ENCODE results near the gene TBX5.

The TBX5 gene

GRCh38 chr12:114439817-114440216, 33.9 kb upstream of the TBX5 start:
- Histone ChIP-seq H3K27ac (no peak overlapping the region), H3K9me3 (ENCODE audit: low read depth, low read length) (no peaks in the 10 kb centered on the region), H3K4me3 (no peak overlapping the region), H3K36me3 (ENCODE audit: insufficient read depth, low read length) (no peaks in the 10 kb centered on the region), H3K9ac (ENCODE audit: insufficient read length) (no peak overlapping the region)
- DNase-seq (ENCODE audit: low read depth, low spot score), result no peak
- TF ChIP-seq FOXP2 (optimal IDR thresholded peaks at IDR 0.05; ENCODE audit: control extremely low read depth, extremely low read length, insufficient read depth), result no peak
- TF ChIP-seq POLR2AphosphoS5 (IDR thresholded peaks at IDR 0.05; ENCODE audit: borderline replicate concordance, low read depth, low read length), result no peak
- no peak for TF ChIP-seq EZH2 (IDR thresholded peaks at IDR 0.05)

DNA sequence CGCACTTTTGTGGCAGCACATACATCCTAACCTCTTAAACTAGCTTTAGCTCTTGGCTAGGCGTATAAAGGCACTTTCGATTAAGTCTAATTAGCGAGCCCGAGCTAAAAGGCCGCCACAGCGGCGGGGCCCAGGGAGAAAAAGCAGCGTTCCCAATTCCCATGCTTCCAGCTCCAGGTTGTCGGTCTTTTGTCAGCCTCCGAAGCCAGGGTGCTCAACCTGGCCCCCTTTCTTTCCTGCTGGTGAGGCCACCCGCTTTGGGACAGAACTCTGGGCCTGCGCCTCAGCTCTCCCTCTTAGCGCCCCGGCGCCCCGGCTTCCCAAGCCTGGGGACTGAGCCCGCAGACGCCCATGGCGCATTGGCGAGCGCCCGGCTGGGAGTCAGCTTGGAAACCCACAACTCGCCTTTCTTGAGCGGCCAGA, 33.3 kb upstream of the TBX5 start:
- Histone ChIP-seq H3K36me3 (ENCODE audit: insufficient read depth, low read length) (no peaks in the 10 kb centered on the region), H3K27ac (no peak overlapping the region), H3K9ac (ENCODE audit: insufficient read length) (no peak overlapping the region), H3K4me3 (no peak overlapping the region), H3K9me3 (ENCODE audit: low read depth, low read length) (no peaks in the 10 kb centered on the region)
- DNase-seq (ENCODE audit: low read depth, low spot score), result no peak
- TF ChIP-seq FOXP2 (optimal IDR thresholded peaks at IDR 0.05; ENCODE audit: control extremely low read depth, extremely low read length, insufficient read depth), result no peak
- TF ChIP-seq EZH2 (IDR thresholded peaks at IDR 0.05), result no peak
- TF ChIP-seq POLR2AphosphoS5 (IDR thresholded peaks at IDR 0.05; ENCODE audit: borderline replicate concordance, low read depth, low read length), result no peak

- DNase-seq (ENCODE audit: low read depth, low spot score), result no peak
- H3K9me3 ChIP-seq (ENCODE audit: low read depth, low read length), result no peaks in the 10 kb centered on the region
- H3K9ac ChIP-seq (ENCODE audit: insufficient read length), result no peak overlapping the region
- TF ChIP-seq FOXP2 (optimal IDR thresholded peaks at IDR 0.05; ENCODE audit: control extremely low read depth, extremely low read length, insufficient read depth) (no peak), POLR2AphosphoS5 (IDR thresholded peaks at IDR 0.05; ENCODE audit: borderline replicate concordance, low read depth, low read length) (no peak), EZH2 (IDR thresholded peaks at IDR 0.05) (no peak)
- no peaks in the 10 kb centered on the region for H3K36me3 ChIP-seq (ENCODE audit: insufficient read depth, low read length)
- H3K27ac ChIP-seq, result no peak overlapping the region
- H3K4me3 ChIP-seq, result no peak overlapping the region
Measured at GRCh38 chr12:114438635-114439256, 32.8 kb upstream of the TBX5 start.

DNA sequence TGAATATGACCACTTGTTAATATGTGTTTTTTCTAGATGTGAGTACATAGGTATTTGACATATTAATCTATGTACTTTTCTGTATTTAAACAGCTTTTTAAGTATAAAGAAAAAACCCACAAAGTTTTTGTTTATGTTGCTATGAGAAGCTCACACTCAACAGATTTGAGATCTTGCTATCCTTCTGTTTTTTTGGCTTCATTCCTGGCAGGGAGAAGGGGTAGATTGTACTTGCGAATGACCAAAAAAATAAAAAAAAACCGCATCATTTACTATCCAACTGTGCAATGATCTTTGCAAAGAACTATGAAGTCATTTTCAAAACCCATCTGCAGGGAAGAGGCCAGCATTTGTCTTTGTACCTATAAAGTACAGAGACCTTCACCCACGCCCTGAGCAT, 28.4 kb upstream of the TBX5 start:
- H3K9me3 ChIP-seq (ENCODE audit: low read depth, low read length), result no peaks in the 10 kb centered on the region
- H3K9ac ChIP-seq (ENCODE audit: insufficient read length), result no peak overlapping the region
- H3K4me3 ChIP-seq, result no peak overlapping the region
- TF ChIP-seq EZH2 (IDR thresholded peaks at IDR 0.05), result no peak
- TF ChIP-seq FOXP2 (optimal IDR thresholded peaks at IDR 0.05; ENCODE audit: control extremely low read depth, extremely low read length, insufficient read depth), result no peak
- no peak for TF ChIP-seq POLR2AphosphoS5 (IDR thresholded peaks at IDR 0.05; ENCODE audit: borderline replicate concordance, low read depth, low read length)
- no peak for DNase-seq (ENCODE audit: low read depth, low spot score)
- no peak overlapping the region for H3K27ac ChIP-seq
- no peaks in the 10 kb centered on the region for H3K36me3 ChIP-seq (ENCODE audit: insufficient read depth, low read length)

GRCh38 chr12:114431902-114432301, 26.0 kb upstream of the TBX5 start:
- Histone ChIP-seq H3K4me3 (no peak overlapping the region), H3K9me3 (ENCODE audit: low read depth, low read length) (no peaks in the 10 kb centered on the region), H3K36me3 (ENCODE audit: insufficient read depth, low read length) (no peaks in the 10 kb centered on the region), H3K27ac (no peak overlapping the region), H3K9ac (ENCODE audit: insufficient read length) (no peak overlapping the region)
- TF ChIP-seq EZH2 (IDR thresholded peaks at IDR 0.05), result no peak
- no peak for TF ChIP-seq FOXP2 (optimal IDR thresholded peaks at IDR 0.05; ENCODE audit: control extremely low read depth, extremely low read length, insufficient read depth)
- TF ChIP-seq POLR2AphosphoS5 (IDR thresholded peaks at IDR 0.05; ENCODE audit: borderline replicate concordance, low read depth, low read length), result no peak
- no peak for DNase-seq (ENCODE audit: low read depth, low spot score)

- no peak for TF ChIP-seq POLR2AphosphoS5 (IDR thresholded peaks at IDR 0.05; ENCODE audit: borderline replicate concordance, low read depth, low read length)
- Histone ChIP-seq H3K9me3 (ENCODE audit: low read depth, low read length) (no peaks in the 10 kb centered on the region), H3K36me3 (ENCODE audit: insufficient read depth, low read length) (no peaks in the 10 kb centered on the region), H3K4me3 (no peak overlapping the region), H3K27ac (no peak overlapping the region), H3K9ac (ENCODE audit: insufficient read length) (no peak overlapping the region)
- no peak for DNase-seq (ENCODE audit: low read depth, low spot score)
Measured at GRCh38 chr12:114430306-114430705, 24.4 kb upstream of the TBX5 start.

DNA sequence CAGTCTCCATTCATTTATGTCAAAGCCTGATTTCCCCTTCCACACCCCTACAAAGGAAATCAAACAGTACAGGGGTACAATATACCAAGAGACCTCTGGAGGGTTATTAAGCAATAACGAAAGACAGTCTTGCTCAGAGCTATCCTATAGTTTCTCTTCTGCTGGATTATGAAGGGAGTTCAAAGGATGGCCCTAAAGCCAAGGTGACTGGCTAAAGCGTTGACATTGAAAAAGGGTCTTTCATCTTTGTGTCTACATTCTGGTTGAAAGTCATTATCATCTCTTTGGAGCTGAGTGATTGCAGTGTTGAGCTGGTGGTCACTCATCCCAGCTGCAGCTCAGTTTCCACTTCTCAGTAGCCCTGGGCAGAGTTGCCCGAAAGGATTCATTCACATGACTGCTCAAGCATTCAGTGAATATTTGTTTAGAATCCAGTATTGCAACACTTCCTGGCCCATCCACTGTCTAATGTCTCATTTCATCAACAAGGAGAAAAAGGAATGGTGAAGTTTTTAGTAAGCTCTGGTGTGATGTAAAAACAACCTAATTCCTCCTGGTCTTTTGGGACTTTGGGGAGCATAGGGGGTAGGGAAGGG, 19.2 kb upstream of the TBX5 start:
- no peak for DNase-seq (ENCODE audit: low read depth, low spot score)
- no peak for TF ChIP-seq FOXP2 (optimal IDR thresholded peaks at IDR 0.05; ENCODE audit: control extremely low read depth, extremely low read length, insufficient read depth)
- no peak for TF ChIP-seq EZH2 (IDR thresholded peaks at IDR 0.05)
- no peak for TF ChIP-seq POLR2AphosphoS5 (IDR thresholded peaks at IDR 0.05; ENCODE audit: borderline replicate concordance, low read depth, low read length)
- Histone ChIP-seq H3K27ac (no peak overlapping the region), H3K9ac (ENCODE audit: insufficient read length) (no peak overlapping the region), H3K36me3 (ENCODE audit: insufficient read depth, low read length) (no peaks in the 10 kb centered on the region), H3K4me3 (no peak overlapping the region), H3K9me3 (ENCODE audit: low read depth, low read length) (no peaks in the 10 kb centered on the region)

DNA sequence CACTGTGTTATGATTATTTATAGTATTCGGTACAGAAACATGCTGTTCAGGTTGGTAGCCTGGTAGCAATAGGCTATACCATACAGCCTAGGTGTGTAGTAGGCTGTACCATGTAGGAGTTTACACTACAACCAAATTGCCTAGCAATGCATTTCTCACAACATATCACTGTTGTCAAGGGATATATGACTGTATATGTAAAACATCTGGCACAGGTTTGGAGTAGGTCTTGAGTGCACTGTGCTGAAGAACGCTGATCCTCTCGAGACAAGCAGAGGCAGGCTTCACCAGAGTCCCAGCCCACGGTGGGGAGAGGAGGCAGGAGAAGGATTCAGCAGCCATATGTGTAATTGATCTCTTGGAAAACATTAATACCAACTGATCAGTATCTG, 15.0 kb upstream of the TBX5 start:
- no peaks in the 10 kb centered on the region for H3K36me3 ChIP-seq (ENCODE audit: insufficient read depth, low read length)
- H3K9ac ChIP-seq (ENCODE audit: insufficient read length), result no peak overlapping the region
- no peaks in the 10 kb centered on the region for H3K9me3 ChIP-seq (ENCODE audit: low read depth, low read length)
- no peak for DNase-seq (ENCODE audit: low read depth, low spot score)
- TF ChIP-seq POLR2AphosphoS5 (IDR thresholded peaks at IDR 0.05; ENCODE audit: borderline replicate concordance, low read depth, low read length) (no peak), FOXP2 (optimal IDR thresholded peaks at IDR 0.05; ENCODE audit: control extremely low read depth, extremely low read length, insufficient read depth) (no peak), EZH2 (IDR thresholded peaks at IDR 0.05) (no peak)
- no peak overlapping the region for H3K27ac ChIP-seq
- H3K4me3 ChIP-seq, result no peak overlapping the region
